ENCODE measurements around the gene DNMT3A.

Gene DNMT3A

DNA sequence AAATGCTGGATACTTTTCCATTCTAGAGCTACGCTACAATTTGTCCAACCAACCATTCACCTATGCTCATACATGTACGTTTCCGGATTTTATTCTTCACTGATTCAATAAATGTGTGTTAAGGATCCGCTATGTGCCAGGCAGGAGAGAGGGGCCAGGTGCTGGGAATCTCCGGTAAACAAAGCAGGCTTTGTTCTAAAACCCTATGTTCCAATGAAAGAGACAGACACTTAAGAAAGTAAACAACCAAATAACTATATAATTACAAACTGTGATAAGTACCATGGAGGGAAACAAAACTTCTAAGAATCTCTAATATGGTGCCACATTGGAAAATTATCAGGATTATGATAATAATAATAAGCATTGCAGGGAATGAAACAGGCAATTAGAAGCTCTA, 151.2 kb downstream of the DNMT3A start:
- peak; percentile 30 for DNase-seq

DNA sequence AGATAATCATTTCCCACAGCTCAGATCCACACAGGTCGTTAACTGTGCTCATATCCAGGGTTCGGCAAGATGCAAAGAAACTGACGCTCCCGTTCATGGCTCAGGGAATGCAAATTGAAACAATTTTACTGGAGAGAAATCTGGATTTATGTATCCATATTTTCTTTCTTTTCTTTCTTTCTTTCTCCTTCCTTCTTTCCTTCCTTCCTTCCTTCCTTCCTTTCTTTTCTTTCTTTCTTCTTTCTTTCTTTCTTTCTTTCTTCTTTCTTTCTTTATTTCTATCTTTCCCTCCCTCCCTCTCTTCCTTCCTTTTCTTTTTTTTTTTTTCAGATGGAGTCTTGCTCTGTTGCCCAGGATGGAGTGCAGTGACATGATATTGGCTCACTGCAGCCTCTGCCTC, 153.3 kb downstream of the DNMT3A start:
- DNase-seq = no peak

DNA sequence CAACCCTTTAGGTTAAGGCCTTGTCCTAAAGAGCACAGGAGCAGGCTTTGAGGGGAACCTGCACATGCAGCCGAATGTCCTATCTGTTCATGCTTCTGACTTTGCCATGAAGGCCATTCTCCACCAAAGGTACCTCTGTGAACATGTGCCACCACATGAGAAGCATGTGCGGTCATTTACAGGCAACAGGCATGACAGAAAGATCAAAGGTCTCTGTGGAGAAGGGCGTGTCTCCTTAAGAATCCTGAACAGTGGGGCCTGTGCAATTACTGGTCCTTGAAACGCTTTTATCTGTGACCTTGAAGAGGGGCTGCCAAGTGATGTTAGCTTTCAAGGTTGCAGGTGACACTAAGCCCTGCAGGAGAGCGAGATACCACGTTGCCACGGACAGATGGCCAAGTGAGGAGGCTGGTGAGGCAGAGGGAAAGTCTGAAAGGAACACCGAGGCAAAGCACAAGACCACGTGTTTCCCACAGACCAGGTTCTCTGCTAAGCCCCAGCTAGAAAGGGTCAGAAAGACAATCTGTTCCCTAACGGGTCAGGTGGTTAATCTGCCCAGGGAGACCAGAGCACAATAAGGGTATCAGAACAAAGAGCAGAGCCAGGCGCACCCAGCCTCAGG, 153.9 kb downstream of the DNMT3A start:
- no peak for DNase-seq

GRCh38 chr2:25184254-25184653, 157.5 kb downstream of the DNMT3A start:
- DNase-seq = no peak

GRCh38 chr2:25178976-25179375, 162.7 kb downstream of the DNMT3A start:
- no peak for DNase-seq
